Measurements from ENCODE around the gene C16orf87.
"Not testable (repeated sequence)": the region's sequence is repeated elsewhere in the genome, so short reads cannot be mapped to it uniquely, and the experiment has no call there.

C16orf87 gene, protein sequence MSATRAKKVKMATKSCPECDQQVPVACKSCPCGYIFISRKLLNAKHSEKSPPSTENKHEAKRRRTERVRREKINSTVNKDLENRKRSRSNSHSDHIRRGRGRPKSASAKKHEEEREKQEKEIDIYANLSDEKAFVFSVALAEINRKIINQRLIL

DNA sequence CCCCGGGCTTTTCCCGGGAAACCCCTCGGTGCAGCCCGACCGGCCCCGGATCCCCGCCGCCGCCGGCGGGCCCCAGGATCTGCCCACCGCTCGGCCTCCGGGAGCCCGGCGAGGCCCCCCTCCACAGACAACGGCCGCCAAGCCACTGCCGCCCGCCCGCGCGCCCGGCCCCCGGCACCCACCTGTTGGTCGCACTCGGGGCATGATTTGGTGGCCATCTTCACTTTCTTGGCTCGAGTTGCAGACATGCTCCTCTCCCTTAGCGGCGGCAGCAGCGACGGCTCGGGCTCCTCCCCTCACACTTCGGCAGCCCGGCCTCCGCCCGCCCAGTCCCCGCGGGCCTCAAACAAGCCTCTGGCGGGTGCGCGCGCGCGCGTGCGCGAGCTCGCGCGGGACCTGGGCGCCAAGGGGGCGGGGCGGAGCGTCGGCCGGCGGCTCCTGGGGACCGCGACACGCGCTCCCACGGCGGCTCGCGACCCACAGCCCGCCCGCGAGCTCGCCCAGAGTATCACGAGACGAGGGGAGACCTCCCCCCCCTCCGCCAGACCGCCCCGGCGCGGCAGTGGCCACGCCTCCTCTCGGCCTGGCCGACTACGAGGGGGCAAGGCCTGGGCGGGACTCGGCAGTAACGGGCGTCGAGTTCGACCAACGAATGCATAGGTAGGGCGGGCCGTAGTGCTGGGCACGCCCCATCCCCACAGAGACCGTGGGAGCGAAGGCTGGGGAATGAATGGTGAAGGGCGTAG, at the start of gene C16orf87:
C16orf87 (minus strand) TSS at position 279 of the 746 bp plus-strand sequence; CDS start at position 248, 31 bp downstream.
- DNase-seq (ENCODE audit: low read depth in 2 of 2) = peak; percentile 76 to 78

DNA sequence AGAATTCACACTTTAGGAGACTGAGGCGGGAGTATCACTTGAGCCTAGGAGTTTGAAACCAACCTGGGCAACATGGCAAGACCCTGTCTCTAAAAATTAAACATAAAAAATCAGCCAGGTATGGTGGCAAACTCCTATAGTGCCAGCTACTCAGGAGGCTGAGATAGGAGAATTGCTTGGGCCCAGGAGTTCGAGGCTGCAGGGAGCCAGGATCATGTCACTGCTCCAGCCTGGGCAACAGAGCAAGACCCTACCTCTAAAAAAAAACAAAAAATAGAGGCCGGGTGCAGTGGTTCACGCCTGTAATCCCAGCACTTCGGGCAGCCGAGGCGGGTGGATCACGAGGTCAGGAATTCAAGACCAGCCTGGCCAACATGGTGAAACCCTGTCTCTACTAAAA, 44.3 kb upstream of the C16orf87 start:
- DNase-seq (ENCODE audit: low read depth in 2 of 2) = no peak

DNA sequence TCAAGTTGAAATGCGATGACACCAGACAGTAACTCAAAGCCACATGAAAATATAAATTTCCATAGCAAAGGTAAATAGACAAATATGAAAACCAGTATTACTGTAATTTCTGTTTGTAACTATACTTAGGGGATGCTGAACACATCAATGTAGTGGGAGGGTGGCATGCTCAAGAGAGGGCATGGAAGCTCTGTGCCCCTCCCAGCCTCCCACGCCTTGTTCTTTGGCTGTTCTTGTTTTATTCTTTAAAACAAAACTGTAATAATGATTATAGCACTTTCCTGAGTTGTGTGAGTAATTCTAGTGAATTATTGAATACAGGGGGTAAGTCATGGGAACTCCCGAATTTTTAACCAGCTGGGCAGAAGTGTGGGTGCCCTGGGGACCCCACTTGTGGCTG, 42.2 kb upstream of the C16orf87 start:
- no peak for DNase-seq (ENCODE audit: low read depth in 2 of 2)

DNA sequence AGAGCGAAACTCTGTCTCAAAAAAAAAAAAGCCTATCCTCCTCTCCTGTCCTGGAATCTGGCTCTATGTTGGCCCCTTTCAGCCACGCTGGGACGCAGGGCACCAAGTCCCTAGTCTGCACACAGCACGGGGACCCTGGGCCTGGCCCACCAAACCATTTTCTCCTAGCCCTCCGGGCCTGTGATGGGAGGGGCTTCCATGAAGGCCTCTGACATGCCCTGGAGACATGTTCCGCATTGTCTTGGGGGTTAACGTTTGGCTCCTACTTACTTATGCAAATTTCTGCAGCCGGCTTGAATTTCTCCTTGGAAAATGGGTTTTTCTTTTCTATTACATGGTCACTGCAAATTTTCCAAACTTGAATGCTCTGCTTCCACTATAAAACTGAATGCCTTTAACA, 40.6 kb upstream of the C16orf87 start:
- no peak for DNase-seq (ENCODE audit: low read depth in 2 of 2)

DNA sequence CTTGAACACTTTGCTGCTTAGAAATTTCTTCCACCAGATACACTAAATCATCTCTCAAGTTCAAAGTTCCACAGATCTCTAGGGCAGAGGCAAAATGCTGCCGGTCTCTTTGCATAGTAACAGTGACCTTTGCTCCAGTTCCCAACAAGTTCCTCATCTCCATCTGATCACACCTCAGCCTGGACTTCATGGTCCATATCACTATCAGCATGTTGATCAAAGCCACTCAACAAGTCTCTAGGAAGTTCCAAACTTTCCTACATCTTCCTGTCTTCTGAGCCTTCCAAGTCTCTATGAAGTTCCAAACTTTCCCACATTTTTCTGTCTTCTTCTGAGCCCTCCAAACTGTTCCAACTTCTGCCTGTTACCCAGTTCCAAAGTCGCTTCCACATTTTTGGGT, 37.9 kb upstream of the C16orf87 start:
- not testable (repeated sequence) for DNase-seq (ENCODE audit: low read depth in 2 of 2)

DNA sequence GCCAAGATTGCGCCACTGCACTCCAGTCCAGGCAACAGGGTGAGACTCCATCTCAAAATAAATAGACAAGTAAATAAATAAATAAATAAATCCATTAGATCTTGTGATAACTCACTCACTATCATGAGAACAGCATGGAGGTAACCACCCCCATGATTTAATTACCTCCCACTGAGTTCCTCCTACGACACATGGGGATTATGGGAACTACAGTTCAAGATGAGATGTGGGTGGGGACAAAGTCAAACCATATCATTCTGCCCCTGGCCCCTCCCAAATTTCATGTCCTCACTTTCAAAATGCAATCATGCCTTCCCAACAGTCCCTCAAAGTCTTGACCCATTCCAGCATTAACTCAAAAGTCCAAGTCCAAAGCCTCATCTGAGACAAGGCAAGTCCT, 36.5 kb upstream of the C16orf87 start:
- DNase-seq (ENCODE audit: low read depth in 2 of 2) = not testable (repeated sequence)

DNA sequence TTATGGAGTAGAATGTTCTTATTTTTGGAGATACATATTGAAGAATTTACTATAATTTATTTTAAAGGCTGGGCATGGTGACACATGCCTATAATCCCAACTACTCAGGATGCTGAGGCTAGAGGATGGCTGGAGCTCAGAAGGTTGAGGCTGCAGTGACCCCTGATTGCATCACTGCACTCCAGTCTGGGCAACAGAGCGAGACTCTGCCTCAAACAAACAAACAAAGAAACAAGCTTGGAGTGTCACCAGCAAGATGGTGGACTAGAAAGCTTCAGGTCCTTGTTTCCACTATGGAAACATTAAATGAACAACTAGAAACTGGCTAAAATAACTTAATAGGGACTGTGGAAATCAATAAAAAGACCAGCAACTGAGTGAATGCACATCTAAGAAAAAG, 35.3 kb upstream of the C16orf87 start:
- no peak for DNase-seq (ENCODE audit: low read depth in 2 of 2)

DNA sequence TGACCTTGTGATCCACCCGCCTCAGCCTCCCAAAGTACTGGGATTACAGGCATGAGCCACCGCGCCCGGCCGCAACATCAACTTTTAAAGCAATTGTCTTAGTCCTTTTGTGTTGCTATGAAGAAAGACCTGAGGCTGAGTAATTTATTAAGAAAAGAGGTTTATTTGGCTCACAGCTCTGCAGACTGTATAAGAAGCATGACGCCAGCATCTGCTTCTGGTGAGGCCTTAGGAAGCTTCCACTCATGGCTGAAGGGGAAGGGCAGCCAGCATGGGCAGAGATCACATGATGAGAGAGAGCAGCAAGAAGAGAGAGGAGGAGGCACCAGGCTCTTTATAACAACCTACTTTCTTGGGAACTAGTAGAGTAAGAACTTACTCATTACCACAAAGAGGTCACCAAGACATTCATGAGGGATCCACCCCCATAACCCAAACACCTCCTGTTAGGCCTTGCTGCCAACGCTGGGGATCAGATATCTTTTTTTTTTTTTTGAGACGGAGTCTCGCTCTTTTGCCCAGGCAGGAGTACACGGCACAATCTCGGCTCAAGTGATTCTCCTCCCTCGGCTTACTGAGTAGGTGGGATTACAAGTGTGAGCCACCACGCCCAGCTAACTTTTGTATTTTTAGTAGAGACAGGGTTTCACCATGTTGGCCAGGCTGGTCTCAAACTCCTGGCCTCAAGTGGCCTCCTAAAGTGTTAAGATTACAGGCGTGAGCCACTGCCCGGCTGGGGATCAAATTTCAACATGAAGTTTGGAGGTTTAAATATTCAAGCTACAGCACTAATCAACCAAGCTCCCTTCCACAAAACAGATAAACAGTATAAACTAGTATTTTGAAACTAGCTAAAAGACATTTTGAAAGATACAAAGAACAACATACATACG, 31.8 kb upstream of the C16orf87 start:
- DNase-seq (ENCODE audit: low read depth in 2 of 2) = no peak

DNA sequence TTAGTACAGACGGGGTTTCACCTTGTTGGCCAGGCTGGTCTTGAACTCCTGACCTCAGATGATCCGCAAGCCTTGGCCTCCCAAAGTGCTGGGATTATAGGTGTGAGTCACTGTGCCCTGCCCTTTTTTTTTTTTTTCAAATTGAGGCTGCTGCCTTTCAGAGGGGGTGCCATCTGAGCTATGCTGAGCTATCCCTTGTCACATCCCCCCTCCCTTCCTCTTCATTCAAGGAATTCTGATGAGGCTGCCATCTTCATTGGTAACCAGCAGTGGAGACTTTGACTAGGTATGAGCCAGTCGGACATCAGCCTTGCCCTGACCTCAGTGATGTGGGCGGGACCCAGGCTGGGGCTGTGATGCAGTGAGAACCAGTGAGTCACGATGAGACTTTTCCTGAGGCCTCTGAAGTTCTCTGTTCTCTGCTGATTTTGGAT, 28.8 kb upstream of the C16orf87 start:
- DNase-seq (ENCODE audit: low read depth in 2 of 2) = no peak

DNA sequence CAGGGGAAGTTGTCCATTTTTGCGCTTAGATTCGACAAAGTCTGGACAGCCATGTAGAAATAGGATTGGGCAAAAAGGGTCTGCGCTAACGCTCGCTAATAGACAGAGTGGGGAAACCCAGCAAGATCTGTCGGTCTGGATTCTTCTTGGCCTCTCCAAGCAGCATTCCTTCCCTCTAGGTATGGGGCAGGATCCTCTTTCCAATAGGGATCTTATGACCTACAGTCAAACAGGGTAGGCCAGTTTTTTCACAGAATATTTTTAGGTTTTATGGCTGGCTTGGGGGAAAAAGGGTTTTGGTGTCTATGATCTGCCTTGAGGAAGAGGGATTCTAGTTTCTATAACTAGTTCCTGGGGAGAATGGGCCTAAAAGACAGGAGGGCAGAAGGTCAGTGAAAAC, 27.2 kb upstream of the C16orf87 start:
- DNase-seq (ENCODE audit: low read depth in 2 of 2) = no peak

DNA sequence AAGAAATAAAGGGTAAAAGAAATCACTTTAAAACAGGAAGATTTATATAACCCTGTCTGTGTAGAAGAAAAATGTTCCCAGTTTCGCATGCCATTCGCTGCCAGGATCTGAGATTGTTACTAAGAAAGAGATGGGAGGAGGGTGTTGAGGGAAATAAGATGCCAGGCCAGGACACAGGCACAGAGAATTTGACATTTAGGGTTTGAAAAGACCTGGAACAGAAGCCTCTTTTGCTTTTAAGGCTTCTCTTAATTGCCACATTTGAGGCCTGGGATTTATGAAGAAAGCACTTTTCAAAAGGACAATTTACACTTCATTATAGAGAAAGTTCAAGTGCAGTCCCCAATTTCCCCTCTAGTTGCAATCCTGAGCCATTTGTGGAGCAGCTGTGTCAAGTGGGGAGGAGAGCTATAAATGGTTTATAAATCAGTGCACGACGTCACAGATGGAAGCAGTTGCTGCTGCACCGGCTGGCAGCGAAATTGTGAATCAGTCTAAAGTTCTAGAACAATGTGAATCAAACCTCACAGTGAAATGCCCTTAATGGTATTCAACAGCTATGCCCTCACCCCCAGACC, 26.5 kb upstream of the C16orf87 start:
- no peak for DNase-seq (ENCODE audit: low read depth in 2 of 2)

DNA sequence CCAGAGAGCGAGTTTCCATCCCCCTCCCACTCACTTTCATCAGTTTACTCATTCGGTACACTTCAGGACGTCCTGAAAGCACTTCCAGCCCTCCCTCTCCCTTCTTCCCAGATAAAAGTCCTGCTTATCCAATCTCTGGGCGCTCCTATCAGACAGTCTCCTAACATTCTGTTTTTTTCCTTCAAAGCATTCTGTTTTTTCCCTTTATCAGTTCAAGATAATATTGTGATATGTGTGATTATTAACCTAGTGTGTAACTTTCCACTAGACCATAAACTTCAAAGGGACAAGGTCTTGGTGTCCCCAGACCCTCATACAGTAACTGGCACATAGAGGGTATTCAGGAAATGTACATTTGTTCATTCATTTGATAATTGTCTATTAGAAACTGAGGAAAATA, 24.4 kb upstream of the C16orf87 start:
- no peak for DNase-seq (ENCODE audit: low read depth in 2 of 2)

DNA sequence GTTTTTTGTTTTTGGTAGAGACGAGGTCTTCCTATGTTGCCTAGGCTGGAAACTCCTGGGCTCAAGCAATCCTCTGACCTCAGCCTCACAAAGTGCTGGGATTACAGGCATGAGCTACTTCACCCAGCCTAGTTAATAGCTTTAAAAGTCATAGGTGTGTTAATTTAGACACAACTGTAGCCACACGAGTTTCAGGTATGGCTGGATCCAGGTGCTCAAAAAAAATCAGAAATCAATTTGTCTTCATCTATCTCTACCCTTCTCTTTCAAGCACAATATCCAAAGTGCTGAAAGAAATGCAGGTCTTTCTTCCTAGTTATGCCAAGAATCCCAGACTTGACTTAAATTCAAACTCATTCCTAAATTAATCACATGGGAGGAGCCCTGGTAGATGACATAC, 23.9 kb upstream of the C16orf87 start:
- DNase-seq (ENCODE audit: low read depth in 2 of 2) = no peak

DNA sequence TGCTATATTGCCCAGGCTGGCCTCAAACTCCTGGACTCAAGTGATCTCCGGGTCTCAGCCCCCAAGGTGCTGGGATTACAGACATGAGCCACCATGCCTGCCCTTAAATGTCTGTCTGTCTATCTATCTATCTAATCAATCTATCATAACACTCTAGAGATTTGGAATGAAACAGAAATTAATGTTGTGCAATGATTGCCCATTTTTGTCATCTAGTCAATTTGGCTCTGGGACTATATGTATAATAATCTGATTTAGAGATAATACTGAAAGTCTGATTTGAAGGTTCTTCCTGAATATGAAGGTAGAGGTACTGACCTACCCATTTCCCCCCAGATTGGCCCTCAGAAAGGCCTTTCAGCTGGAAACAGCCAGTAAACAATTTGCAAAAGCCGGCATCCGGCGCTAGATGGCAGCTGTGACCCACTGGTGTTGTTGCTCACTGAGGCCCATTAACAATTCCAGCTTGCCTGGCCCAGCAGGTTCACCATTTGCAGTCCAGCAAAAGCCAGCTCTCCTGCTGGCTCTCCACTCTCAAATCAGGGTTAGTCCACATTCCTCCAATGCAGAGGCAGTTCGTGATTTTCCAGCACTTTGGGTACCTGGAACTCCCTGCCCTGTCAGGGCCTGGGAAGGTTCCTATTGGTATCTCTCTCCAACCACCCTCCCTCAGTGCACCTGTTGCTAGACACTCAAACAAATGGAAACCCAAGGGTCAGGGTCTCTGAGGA, 22.9 kb upstream of the C16orf87 start:
- peak; percentile 14 to 20 for DNase-seq (ENCODE audit: low read depth in 2 of 2)

DNA sequence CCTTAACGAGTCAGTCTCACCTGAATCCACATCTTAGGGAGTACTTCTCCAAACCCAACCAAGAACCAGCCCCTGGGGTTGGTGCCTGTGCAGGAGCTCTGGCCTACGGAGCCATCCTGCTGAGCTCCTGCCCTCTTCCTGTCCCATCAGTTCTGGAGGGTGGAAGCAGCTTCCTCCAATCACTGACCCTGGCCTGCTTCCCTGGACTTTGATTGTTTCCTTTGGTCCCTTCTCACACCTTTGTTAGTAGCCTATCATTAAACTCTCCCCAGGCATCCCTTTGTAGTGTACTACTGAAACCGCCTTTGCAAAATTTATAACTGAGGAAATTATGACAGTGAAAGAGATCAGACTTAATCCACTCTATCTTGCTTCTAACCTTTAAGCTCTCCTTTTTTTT, 21.1 kb upstream of the C16orf87 start:
- no peak for DNase-seq (ENCODE audit: low read depth in 2 of 2)

DNA sequence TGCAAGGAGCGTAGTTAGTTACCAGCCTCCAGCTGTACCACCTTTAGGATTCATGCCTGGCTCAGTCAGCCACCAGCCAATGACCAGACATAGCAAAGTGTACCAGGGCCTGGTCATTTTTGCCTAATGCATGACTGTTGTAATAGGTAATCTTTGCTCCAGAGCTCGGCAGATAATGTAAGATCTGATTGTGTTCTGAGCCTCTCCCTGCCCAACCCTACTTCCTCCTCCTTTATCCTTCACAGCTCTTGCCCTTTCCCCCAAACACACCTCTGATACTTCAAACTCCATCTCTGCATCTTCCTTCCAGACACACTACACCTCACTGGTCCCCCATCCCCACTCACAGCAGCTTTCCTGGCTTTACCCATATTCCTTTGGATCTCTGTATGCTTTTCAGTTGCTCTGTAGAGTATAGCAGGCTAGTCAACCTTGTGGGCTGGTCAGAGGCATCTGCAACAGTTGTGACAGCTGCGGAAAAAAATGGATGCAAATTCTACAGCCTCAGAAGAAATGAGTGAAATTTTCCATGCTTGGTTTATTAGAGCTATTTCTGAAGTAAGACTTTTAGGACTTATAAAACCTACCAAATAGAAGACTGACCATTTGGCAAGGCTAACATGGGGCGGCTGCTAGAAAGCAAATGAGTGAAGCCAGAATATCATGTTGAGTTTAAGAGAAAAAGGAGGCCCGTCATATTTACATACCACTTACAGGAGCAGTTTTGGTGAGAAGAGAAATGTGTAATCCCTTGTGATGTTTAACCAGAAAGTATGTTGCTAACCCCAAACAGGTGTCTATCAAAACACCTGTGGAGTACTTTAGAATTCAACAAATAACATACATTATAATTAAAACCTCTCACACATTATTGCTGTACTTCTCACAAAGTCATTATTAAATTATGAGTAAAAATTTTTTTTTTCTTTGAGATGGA, 19.9 kb upstream of the C16orf87 start:
- no peak for DNase-seq (ENCODE audit: low read depth in 2 of 2)

DNA sequence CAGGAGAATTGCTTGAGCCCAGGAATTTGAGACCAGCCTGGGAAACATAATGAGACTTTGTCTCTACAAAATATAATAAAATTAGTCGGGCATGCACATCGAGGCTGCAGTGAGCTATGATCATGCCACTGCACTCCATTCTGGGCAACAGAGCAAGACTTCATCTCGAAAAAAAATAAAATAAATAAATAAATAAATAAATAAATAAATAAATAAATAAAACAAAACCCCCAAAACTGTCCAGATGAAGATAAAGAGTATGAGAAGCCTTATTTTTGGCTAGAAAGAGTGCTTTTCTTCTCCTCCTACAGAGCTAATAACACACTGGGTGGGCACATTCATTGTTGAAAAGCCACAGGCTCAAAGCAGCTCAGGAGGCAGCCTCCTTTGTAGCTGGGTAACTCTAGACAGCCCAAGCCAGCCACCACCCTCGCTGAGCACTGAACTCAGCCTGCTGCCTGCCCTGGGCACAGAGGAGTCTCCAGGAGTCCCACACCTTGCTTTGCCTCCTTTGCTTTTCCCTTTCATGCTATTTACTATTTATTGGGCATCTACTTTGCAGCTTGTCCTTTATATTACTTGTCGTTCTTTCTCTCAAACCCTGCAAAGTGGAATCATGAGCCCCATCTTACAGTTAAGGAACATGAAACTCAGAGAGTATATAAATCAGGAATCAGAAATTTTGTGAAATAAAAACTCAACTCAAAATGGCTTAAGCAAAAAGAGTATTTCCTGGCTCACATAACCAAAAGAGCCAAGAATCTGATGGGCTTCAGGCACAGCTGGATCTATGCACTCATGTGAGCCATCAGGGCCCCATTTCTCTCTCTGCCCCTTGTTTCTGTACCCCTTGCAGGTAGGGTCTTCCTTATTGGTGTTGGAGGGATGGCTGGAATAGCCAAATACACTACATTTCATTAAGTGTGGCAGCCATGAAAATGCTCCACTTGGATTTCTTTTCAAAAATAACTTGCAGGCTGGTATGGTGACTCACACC, 18.1 kb upstream of the C16orf87 start:
- DNase-seq (ENCODE audit: low read depth in 2 of 2) = no peak

DNA sequence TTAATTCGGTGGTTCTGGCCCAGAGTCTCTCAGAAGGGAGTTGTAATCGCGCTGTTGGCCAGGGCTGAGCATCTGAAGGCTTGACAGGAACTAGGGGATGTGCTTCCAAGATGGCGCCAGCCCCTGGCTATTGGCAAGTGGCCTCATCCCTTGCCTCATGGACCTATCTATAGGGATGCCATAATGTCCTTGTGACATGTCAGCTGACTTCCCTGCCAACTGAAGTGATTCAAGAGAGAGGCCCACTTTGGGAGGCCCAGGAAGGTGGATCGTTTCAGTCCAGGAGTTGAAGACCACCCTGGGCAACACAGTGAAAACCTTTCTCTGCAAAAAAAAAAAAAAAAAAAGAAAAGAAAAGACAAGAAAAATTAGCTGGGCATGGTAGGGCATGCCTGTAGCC, 15.0 kb upstream of the C16orf87 start:
- DNase-seq (ENCODE audit: low read depth in 2 of 2) = no peak

DNA sequence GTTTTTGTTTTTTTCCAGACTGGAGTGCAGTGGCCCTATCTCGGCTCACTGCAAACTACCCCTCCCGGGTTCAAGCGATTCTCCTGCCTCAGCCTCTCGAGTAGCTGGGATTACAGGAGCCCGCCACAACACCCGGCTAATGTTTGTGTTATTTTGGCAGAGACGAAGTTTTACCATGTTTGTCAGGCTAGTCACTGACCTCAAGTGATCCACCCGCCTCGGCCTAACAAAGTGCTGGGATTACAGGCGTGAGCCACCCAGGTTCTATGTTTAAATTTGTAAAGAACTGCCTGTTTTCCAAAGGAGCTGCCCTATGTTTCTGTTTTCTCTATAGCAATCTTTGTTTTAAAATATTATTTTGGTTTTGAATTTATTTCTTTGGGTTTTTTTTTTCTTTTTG, 13.8 kb upstream of the C16orf87 start:
- no peak for DNase-seq (ENCODE audit: low read depth in 2 of 2)
